ENCODE data around the gene NHLRC4.

NHLRC4 gene

DNA sequence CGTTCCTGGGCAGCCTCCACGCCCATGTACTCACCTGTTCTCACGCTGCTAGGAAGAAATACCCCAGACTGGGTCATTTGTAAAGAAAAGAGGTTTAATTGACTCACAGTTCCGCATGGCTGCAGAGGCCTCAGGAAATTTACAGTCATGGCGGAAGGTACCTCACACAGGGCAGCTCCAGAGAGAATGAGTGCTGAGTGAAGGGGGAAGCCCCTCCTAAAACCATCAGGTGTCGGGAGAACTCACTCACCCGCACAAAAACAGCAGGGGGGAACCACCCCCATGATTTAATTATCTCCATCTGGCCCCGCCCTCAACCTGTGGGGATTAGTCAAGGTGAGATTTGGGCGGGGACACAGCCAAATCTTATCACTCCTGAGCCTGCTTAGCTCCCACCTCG is 41.2 kb downstream of the NHLRC4 start:
- H3K4me3 Mint-ChIP-seq, result no peak overlapping the region
- peaks cover 45% of the 10 kb centered on the region for H3K9me3 Mint-ChIP-seq
- peaks cover 3% of the 10 kb centered on the region for H3K27me3 Mint-ChIP-seq (ENCODE audit: low read depth, poor library complexity)
- DNase-seq, result no peak
- peaks cover 34% of the 10 kb centered on the region for H3K4me1 Mint-ChIP-seq
- no peak overlapping the region for H3K27ac Mint-ChIP-seq
- TF ChIP-seq, protein P1, sequence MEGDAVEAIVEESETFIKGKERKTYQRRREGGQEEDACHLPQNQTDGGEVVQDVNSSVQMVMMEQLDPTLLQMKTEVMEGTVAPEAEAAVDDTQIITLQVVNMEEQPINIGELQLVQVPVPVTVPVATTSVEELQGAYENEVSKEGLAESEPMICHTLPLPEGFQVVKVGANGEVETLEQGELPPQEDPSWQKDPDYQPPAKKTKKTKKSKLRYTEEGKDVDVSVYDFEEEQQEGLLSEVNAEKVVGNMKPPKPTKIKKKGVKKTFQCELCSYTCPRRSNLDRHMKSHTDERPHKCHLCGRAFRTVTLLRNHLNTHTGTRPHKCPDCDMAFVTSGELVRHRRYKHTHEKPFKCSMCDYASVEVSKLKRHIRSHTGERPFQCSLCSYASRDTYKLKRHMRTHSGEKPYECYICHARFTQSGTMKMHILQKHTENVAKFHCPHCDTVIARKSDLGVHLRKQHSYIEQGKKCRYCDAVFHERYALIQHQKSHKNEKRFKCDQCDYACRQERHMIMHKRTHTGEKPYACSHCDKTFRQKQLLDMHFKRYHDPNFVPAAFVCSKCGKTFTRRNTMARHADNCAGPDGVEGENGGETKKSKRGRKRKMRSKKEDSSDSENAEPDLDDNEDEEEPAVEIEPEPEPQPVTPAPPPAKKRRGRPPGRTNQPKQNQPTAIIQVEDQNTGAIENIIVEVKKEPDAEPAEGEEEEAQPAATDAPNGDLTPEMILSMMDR (IDR thresholded peaks at IDR 0.05), result no peak
- H3K36me3 Mint-ChIP-seq (ENCODE audit: low read depth), result peaks cover 58% of the 10 kb centered on the region

DNA sequence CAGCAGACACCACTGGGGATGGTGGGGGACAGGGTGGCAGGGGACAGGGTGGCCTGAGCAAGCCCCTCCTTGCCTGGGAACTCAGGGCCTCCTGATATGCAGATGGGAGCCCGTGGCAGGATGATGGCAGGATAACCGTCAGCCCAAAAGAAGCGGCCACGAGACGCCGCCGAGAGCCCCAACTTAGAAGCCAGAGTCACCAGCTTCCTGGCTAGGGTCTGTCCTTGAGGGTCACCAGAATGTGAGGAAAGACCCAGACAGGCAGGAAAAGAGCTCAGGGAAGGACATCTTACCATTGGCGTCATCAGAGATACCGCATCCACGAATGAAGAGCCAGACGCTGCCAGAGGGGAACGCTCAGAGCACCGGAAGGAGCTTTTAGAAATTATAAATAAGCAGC is 42.5 kb downstream of the NHLRC4 start:
- H3K36me3 Mint-ChIP-seq (ENCODE audit: low read depth), result peaks cover 58% of the 10 kb centered on the region
- no peak overlapping the region for H3K4me3 Mint-ChIP-seq
- TF ChIP-seq, protein P1 (IDR thresholded peaks at IDR 0.05), result no peak
- peaks cover 28% of the 10 kb centered on the region for H3K4me1 Mint-ChIP-seq
- no peak for DNase-seq
- H3K27ac Mint-ChIP-seq, result peak overlapping the region; percentile 83
- peaks cover 3% of the 10 kb centered on the region for H3K27me3 Mint-ChIP-seq (ENCODE audit: low read depth, poor library complexity)
- peaks cover 46% of the 10 kb centered on the region for H3K9me3 Mint-ChIP-seq

DNA sequence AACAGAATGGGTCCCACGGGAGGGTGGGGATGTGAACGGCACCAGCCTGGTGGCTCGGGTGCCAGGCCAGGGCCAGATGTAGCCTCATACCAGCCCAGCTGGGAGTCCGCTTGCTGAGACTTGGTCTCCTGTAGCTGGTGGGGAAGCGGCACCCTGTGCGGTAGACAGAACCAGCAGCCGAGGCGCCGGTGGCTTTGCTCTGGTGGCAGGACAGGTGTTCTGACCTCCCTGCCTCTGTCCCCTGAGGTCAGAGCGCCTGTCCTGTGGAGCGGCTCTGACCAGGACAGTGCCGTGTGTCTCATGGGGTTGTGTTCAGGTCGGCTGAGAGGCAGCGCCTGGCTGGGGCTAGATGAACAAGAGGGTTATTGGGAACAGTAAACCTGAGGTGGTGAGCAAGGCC is 43.2 kb downstream of the NHLRC4 start:
- Mint-ChIP-seq H3K27me3 (ENCODE audit: low read depth, poor library complexity) (peaks cover 3% of the 10 kb centered on the region), H3K36me3 (ENCODE audit: low read depth) (peaks cover 58% of the 10 kb centered on the region), H3K4me1 (peaks cover 33% of the 10 kb centered on the region), H3K9me3 (peaks cover 45% of the 10 kb centered on the region), H3K4me3 (no peak overlapping the region), H3K27ac (peak overlapping the region; percentile 82)
- TF ChIP-seq, protein P1 (IDR thresholded peaks at IDR 0.05), result no peak
- DNase-seq, result no peak

DNA sequence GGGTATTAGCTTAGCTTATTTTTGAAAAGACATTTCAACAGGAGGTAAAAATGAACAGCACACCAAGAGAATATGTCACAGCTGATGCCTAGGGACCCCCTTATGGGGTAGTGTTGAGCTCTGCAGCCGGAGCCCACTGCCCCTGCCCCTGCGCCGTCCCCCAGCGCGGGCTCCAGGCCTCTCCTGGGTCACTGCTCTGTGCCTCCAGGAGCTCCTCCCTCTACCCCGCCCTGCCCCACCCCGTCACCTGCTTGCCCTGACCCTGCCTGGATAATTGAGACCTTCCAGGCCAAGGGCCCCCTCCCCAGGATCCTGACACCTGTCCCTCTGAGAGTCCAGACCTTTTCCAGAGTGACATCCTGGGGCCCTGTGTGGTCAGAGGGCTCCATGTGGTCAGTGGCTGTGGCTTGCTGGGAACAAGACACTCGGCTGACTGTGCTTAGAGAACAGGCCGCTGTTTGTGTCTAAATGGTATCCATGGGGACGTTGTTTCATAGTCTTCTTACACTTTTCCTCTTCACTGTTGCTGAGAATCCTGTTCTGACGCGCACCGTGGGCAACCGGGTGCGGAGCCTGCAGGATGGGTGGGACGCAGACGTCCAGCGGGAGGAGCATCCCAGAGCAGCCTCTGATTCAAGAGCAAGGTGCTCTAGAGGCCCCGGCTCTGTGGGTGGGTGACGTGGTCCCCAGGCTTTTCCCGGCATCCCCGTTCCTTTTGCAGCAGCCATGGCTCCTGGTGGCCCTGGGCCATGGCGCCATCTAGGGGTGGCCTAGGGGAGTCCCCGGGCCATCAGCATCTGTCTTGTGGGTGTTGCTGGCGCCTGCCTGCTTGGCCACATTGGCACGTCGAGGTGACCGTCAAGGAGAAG is 43.9 kb downstream of the NHLRC4 start:
- Mint-ChIP-seq H3K4me3 (no peak overlapping the region), H3K27ac (no peak overlapping the region), H3K27me3 (ENCODE audit: low read depth, poor library complexity) (peaks cover 3% of the 10 kb centered on the region), H3K4me1 (peaks cover 36% of the 10 kb centered on the region), H3K36me3 (ENCODE audit: low read depth) (peaks cover 57% of the 10 kb centered on the region), H3K9me3 (peaks cover 39% of the 10 kb centered on the region)
- DNase-seq, result no peak
- TF ChIP-seq, protein P1 (IDR thresholded peaks at IDR 0.05), result peak; percentile 42

DNA sequence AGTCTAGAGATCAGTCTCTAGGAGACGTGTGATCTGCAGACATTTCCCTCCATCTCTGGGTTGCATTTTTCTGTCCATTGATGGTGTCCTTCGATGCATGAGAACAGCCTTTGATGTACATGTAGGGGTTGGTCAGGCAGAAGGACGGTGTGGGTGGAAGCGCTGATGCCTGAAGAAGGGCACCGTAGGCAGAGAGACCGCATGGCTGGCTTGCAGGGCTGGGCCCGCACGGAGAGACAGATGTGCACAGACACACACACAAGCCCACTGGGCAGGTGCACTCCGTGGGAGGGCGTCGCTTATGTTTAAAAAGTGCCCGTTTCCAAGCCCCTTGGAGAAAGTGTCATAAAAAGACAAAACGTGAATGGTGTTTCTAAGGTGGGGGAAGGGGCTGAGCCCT is 48.3 kb downstream of the NHLRC4 start:
- H3K4me1 Mint-ChIP-seq, result peaks cover 15% of the 10 kb centered on the region
- no peak for DNase-seq
- H3K9me3 Mint-ChIP-seq, result peaks cover 25% of the 10 kb centered on the region
- H3K36me3 Mint-ChIP-seq (ENCODE audit: low read depth), result peaks cover 32% of the 10 kb centered on the region
- no peak overlapping the region for H3K4me3 Mint-ChIP-seq
- no peak overlapping the region for H3K27ac Mint-ChIP-seq
- no peaks in the 10 kb centered on the region for H3K27me3 Mint-ChIP-seq (ENCODE audit: low read depth, poor library complexity)
- TF ChIP-seq, protein P1 (IDR thresholded peaks at IDR 0.05), result no peak
